GM18907 (cell line): ENCODE measurements around the gene CCNF.
"Not testable (repeated sequence)": the region's sequence is repeated elsewhere in the genome, so short reads cannot be mapped to it uniquely, and the experiment has no call there.

Source experiments
- ATAC-seq: cut with Tn5 transposase; IDR thresholded peaks from one replicate; pipeline ENCODE4 v1.9.1; 2021; ENCODE audit warnings: mild to moderate bottlenecking, moderate library complexity; ENCODE audit not compliant: unreplicated experiment

The CCNF gene, protein sequence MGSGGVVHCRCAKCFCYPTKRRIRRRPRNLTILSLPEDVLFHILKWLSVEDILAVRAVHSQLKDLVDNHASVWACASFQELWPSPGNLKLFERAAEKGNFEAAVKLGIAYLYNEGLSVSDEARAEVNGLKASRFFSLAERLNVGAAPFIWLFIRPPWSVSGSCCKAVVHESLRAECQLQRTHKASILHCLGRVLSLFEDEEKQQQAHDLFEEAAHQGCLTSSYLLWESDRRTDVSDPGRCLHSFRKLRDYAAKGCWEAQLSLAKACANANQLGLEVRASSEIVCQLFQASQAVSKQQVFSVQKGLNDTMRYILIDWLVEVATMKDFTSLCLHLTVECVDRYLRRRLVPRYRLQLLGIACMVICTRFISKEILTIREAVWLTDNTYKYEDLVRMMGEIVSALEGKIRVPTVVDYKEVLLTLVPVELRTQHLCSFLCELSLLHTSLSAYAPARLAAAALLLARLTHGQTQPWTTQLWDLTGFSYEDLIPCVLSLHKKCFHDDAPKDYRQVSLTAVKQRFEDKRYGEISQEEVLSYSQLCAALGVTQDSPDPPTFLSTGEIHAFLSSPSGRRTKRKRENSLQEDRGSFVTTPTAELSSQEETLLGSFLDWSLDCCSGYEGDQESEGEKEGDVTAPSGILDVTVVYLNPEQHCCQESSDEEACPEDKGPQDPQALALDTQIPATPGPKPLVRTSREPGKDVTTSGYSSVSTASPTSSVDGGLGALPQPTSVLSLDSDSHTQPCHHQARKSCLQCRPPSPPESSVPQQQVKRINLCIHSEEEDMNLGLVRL

DNA sequence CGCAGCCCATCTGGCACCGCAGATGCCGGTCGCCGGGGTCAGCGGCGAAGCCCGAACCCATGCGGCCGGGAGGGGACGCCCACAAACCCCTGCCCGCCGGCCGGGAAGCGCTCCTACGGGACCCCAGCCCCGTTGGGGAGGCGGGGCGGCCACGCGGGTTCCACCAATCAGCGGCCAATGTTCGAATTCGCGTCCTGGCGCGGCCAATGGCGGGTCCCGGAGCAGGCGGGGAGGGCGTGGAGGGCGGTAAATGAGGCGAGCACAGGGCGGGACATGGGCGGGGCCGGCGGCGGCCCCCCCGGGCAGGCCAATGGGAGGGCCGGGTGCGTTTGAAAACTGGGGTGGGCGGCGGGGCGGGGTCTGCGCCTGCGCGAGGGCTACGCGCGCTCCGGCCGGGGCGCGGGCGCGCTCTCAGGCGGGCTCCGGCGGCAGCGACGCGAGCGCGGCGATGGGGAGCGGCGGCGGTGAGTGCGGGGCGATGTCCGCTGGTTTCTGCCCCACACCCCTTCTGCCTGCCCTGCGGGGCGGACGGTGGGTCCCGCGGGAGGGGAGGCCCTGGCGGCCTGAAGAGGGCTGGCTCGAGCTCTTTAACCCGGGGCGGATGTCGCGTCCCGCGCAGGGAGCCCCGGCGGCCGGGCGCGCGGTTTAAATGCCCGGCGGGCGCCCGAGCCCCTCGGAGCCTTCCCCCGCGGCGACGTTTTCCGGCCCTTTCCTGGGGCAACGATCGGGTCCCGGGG, at the start of gene CCNF:
CCNF (plus strand) TSS at position 414 of the 737 bp plus-strand sequence; CDS start at position 449, 35 bp downstream.
- ATAC-seq: peak; percentile 81

DNA sequence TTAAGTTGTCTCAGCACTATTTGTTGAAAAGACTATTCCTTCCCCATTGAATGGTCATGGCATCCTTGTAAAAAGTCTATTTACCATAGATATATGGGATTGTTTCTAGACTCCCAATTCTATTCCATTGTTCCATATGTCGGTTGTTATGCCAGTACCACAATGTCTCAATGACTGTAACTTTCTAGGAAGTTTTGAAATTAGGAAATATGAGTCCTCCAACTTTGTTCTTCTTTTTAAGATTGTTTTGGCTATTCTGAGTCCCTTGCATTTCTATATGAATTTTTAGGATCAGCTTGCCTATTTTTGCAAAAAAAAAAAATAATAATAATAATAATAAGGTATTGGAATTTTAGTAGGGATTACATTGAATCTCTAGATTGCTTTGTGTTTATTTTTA, 45.7 kb upstream of the CCNF start:
- no peak for ATAC-seq

DNA sequence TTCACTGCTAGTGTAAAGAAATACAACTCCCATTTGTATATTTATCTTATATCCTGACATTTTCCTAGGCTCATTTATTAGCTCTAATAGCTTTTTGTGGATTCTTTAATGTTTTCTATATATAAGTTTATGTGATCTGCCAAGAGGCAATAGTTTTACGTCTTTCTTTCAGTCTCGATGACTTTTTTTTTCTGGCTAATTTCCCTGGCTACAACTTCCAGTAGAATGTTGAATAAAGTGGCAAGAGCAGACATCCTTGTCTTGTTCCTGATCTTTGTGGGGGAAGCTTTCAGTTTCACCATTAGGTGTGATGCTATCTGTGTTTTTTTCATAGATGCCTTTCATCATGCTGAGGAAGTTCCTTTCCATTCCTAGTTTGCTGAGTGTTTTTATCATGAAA, 44.8 kb upstream of the CCNF start:
- ATAC-seq: no peak

DNA sequence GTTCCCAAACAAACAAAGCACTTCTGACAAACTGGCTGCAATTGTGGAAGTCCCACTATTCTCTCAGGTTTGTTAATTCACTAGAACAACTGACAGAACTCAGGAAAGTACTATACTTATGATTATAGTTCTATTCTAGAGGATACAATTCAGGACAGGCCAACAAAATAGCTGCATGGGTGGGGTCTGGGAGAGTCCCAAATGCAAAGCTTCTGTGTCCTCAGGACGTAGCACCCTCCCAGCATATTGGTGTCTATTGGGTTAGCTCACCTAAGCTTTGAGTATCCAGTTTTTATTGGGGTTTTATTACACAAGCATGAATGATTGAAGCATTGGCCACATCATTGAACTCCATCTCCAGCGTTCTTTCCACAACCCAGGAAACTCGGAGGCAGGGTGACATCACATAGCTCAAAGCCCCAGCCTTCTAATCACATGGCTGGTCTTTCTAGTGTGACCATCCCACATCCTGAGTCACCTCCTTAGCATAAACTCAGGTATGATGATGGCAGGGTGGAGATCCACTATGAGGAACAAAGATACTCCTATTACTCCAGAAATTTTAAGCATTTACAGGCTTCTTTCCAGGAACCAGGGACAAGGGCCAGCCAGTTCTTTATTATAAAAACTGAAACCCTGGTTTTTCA, 43.9 kb upstream of the CCNF start:
- no peak for ATAC-seq

DNA sequence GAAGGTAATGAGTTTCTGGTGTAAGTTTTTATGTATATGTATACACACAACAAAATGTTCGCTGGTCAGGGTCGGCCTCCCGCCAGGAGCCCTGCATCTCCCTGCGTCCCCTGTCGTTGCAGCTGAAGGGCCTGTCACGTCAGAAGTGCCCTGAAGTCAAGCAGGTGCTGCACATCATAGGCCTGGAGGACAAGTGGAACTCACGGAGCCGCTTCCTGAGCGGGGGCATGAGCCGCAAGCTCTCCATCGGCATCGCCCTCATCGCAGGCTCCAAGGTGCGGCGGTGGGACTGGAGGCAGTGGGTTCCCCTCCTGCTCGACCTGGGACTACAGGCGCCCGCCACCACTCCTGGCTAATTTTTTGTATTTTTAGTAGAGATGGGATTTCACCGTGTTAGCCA, 43.3 kb upstream of the CCNF start:
- not testable (repeated sequence) for ATAC-seq

DNA sequence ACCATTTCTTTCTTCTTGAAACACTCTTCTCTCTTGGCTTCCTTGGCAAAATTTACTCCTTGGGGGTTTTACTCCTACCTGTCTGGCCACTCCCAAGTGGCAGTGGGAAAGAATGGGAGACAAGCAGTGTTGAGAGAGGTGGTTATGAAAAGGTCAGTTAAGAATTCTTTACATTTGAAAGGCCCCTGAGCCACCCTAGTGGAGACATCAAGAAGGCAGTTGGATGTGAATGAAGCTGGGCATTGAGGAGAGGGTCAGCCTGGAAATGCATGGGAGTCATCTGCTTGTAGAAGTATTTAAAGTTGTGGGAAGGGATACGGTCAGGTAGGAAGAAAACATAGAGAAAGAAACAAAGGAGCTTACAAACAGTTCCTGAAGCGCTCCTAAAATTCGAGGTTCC, 42.3 kb upstream of the CCNF start:
- ATAC-seq: no peak

DNA sequence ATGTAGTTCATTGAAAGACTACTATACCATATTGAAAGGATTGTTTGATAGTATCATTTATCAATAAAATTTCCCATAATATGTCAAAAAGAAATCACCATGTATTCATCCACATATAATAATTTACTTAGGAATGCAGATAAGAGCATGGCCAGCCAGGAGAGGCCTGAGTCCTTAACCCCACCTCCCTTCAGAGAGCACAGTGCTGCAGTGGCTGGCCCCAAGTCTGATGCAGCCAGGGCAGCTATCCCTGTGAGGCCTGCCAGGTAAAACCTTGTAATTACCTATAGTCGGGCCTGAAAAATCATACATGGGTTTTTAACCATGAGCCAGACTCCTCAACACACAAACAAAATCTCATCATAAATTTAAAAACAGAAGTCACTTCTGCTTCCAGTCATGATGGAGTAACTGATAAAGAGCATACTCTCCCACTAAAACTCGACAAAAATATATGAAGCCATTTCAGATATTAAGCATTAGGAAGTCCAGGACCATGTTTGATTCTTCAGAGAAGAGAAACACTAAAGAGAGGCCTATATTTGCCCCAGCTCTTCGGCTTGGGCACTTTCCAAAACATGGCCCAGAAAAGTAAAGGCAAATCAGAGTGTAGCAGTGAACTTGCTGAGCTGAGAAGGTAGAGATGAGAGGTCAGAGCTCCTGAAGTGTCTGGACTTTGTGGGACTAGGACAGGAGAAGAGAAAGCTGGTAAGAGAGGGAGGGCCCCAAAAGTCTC, 40.9 kb upstream of the CCNF start:
- no peak for ATAC-seq

DNA sequence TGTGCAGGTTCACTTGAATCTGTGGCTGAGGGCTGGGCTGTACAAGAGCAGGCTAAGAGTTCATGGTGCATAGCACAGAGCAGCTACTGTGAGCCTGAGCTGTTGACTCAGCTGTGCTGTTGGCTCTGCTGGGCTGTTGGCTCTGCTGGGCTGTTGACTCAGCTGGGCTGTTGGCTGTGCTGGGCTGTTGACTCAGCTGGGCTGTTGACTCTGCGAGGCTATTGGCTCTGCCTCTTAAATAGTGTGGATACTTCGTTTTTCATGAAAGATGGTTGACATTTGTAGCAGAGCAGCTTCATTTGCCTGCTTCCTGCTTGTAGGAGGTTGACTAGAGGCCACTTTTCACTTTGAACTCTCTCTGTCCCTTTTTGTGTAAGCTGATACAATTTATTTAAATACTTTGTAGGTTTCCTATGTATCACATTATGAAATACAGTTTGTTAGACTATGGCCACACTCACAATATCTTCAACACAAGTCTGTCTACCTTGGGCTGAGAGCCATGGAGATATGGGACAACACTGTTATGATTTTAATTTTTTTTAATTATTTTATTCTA, 40.3 kb upstream of the CCNF start:
- ATAC-seq: no peak

DNA sequence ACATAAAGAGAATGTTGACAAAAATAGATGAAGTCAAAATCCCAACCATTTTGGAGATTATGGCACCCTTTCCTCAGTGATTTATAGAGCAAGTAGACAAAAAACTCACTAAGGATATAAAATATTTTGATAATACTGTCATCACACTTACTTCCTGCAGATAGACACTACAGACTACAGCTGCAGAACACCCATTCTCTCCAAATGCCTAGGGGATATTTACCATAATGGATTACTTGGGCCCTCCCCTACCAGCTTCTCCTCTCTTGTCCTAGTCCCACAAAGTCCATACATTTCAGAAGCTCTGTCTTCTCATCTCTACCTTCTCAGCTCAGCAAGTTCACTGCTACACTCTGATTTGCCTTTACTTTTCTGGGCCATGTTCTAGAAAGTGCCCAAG, 37.2 kb upstream of the CCNF start:
- ATAC-seq: no peak

DNA sequence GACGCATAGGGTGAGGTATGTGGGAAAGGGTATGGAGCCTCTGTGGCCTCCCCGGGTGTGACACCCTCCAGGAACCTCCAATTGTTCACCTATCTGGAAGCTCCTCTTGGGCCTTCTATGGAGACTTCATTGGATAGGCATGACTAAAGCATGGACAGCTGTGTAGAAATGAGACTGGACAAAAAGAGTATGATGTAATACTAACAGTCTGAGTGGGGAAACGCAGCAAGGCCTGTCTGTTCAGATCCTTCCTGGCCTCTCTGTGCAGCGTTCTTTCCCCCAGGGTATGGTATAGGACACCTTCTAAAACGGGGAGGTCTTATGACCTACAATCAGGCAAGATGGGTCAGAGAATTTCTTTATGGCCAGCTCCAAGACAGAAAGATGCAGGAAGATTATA, 30.7 kb upstream of the CCNF start:
- no peak for ATAC-seq

DNA sequence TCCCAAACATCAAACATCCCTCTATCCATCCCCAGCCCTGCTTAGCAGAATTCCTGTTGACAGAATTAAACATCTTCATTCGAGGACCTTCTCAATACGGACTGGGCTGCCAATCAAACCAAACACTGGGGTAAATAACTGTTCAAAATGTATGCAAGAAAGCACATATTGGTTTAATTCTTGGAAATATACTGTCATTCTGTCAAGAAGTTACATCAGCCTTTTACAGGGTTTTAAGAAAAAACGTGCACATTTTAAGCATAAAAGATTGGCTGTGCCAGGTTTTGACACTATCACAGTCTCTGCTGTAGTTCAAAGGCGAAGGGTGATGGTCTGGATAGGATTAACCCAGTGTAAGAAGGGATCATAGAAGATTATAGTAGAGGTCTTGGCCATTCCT, 25.1 kb upstream of the CCNF start:
- no peak for ATAC-seq

DNA sequence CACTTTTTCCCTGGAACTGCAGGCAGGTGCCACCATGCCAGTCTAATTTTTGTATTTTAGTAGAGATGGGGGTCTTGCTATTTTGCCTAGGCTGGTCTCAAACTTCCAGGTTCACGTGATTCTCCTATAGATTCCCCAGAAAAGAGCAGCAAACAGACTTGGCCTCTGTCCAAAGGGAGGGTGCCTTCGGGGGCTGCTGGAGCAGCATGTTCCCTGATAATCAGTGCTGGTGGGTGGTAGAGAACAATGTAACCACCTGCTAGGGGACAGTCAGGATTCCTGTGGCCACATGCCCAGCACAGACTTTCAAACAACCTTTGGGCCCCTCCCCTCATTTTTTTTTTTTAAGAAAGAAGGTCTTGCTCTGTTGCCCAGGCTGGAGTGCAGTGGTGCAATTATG, 14.2 kb upstream of the CCNF start:
- ATAC-seq: no peak

DNA sequence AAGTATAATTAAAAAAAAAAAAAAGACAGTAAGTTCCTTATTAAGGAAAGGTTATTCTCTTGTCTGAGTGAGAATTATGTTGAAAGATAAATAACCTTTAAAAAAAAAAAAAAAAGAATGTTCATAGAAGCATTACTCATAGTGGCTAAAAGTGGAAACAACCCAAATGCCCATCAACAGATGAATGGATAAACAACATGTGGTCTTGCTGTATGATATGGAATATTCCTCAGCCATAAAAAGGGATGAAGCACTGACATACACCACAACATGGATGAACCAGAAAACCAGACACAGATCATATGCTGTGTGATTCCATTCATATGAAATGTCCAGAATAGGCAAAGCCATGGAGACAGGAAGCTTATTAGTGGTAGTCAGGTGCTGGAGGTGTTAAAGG, 9.2 kb upstream of the CCNF start:
- ATAC-seq: no peak

DNA sequence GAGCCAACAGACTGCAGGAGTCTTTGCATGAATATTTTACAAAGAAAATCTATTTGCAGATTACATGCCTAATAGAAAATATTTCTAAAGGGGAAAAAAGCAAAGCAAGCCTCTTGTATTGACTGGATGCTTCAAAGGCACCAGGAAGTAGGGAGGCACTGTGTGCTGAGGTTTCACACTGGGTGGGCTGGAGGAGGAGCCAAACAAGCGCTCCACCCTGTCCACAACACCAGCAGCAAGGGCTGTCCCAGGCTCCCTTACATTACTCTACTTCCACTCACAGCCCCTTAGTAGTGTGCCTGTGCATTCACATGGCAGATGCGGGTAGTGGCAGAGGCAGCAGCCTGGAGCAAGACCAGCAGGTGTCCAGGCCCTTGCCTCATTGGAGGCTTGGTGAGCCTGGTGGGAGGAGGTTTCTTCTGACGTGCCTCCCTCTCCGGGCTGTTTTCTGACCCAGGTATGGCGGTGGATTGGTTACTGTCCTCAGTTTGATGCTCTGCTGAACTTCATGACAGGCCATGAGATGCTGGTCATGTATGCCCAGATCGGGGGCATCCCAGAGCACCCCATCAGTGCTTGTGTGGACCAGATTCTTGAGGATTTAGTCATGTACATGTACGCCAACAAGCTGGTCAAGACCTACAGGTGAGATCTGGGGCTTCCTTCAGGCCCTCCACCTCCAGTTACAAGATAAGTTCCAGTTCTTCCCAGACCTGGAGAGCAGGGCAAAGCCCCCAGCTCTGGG, 7.0 kb upstream of the CCNF start:
- no peak for ATAC-seq

DNA sequence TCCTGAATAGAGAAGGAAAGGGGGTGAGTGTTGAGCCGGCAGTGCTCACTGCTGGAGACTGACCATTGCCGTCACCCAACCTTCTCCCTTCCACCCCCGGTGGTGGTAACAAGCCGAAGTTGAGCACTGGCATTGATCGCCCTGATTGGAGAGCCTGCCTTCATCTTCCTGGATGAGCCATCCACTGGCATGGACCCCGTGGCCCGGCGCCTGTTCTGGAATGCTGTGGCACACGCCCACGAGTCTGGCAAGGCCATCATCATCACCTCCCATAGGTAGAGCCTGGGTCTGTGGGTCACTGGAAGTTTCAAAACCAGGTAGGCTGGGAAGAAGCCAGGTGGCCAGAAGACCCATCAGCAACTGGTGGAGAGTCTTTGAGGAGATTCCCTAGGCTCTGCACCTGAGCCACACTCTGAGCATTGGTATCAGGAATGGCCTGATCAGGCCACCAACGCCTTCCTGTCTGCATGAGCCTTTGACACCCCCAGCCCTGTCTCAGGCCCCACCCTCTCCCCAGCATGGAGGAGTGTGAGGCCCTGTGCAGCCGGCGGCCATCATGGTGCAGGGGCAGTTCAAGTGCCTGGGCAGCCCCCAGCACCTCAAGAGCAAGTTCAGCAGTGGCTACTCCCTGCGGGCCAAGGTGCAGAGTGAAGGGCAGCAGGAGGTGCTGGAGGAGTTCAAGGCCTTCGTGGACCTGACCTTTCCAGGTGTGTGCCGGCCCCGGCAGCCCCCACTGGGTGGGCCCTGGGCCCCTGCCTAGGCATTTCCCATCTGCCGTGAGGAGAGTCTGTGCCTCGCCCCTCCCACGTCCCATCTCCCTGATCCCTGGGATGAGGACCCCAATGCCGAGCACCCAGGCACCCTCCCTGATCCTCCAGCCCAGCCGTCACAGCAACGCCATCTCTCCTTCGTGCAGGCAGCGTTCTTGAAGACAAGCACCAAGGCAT, 4.9 kb upstream of the CCNF start:
- no peak for ATAC-seq

DNA sequence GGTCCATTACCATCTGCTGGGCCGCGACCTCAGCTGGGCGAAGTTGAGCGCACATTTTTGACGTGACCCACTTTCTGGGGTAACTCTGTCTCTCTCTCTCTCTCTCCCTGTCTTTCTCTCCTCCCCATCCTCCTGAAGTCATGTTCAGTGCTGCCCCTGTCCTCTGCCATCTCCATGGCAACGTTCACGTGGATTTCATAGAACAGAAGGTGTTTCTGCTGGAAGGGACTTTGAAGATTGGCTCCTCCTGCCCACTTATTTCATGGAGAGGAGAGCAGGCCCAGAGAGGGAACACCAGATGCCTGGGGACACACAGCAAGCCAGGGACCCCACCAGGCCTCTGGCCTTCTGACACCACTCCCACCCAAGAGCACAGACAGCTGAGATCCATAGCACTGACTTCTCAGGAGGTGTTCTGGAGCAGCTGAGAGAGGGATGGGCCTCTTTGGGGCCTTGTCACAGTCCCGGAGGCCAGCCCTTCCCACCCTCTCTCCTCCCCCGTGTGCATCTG, 4.2 kb upstream of the CCNF start:
- ATAC-seq: no peak

DNA sequence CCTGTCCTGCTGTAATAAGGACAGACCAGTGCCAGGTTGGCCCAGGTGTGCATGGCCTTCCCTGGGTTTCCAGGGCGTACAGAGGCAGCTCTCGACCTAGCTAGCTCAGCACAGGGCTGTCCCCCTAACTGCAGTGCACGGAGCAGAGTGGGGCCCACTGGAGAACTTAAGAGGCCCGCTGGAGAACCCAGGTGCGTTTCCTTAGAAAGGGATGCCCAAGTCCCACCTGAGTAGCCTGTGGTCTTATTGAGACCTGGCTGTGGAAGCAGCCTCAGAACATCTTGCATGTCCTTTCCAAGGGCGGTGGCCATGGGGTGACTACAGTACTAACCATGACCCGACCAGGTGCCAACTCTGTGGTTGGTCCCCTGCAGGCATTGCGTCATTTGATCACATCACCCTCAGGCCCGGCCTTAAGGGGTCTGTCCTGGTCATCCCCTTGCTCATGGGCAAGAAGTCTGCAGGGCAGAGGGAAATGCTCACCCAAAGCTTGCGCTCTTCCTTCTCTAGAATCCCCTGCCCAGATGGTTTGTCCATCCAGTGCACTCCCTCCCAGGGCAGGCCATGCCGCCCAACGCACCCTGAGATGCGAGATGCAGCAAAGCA, 3.3 kb upstream of the CCNF start:
- no peak for ATAC-seq

DNA sequence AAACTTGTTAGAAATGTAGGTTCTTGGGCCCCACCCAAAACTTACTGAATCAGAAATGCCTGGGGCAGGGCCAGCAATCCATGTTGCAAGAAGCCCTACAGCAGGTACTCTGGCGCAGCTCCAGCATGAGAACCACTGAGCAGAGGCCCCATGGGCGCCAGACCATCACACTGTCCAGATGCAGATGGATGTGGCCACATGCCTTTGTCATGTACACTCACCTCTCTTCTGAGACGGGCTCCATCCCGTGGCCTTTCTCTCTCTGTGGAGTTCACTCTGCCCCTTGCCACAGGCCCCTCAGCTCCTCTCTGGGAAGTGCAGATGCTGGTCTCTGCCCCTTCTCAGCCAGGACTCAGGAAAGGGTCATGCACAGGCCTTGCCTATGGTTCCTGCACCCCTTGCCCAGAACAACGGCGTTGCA, 2.3 kb upstream of the CCNF start:
- no peak for ATAC-seq
